ENCODE results near the gene WDR18.

The WDR18 gene

DNA sequence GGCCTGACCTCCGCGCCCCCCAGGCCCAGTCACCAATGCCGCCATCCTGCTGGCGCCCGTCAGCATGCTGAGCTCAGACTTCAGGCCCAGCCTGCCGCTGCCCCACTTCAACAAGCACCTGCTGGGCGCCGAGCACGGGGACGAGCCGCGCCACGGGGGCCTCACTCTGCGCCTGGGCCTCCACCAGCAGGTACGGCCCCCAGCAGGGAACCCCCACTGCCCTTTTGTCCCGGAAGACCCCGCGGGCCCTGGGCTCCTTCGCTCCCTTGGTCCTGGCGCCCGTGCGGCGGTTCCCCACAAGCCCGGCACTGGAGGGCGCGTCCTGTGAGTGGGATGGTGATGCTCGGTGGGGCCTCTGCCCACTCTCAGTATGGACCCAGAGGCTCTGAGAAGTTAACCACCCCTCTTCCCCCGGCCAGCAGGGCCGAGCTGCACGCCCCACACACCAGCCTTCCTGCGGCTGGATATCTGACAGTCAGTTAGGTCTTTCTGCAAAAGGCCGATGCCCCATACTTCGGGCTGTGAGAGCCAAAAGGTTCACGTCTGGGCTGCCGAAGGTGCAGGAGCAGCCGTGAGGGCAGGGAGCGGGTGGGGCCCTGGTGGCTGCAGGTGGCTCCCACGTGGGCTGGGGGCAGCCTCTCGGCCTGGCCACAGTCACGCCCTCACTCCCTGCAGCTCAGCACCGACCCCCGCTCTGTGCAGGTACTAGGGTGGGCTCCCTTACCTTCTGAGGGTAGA lies 8.0 kb downstream of the WDR18 start:
- ATAC-seq (no peak), DNase-seq (no peak)
- peak overlapping the region in 1 of 2 donors; percentile 63 for H3K27ac Mint-ChIP-seq
- peaks cover 30% of the 10 kb centered on the region for H3K4me1 Mint-ChIP-seq
- H3K9me3 Mint-ChIP-seq, result no peaks in the 10 kb centered on the region
- no peak overlapping the region for H3K4me3 Mint-ChIP-seq
- H3K27me3 Mint-ChIP-seq, result peaks cover 5% of the 10 kb centered on the region

DNA sequence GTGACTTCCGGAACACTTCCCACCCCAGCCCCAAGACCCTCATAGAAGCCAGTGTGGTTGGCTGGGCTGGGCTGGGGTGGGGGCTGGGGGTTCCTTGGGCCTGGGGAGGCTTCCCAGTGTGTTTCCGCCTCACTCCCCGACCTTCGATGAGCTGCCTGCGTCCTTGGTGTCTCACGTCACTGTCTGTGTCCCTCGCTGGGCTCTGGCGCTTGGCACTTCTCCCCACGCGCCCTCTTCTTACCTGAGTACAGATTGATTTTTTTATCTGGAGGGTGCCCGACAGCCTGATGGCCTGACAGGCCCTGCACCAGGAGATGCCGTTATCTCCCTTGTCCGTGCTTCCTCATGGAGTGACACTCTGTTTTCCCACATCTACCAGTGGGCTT lies 8.5 kb downstream of the WDR18 start:
- no peak overlapping the region for H3K4me3 Mint-ChIP-seq
- H3K4me1 Mint-ChIP-seq, result peaks cover 30% of the 10 kb centered on the region
- DNase-seq (no peak), ATAC-seq (no peak)
- peaks cover 7% of the 10 kb centered on the region for H3K27me3 Mint-ChIP-seq
- no peaks in the 10 kb centered on the region for H3K9me3 Mint-ChIP-seq
- H3K27ac Mint-ChIP-seq, result no peak overlapping the region

DNA sequence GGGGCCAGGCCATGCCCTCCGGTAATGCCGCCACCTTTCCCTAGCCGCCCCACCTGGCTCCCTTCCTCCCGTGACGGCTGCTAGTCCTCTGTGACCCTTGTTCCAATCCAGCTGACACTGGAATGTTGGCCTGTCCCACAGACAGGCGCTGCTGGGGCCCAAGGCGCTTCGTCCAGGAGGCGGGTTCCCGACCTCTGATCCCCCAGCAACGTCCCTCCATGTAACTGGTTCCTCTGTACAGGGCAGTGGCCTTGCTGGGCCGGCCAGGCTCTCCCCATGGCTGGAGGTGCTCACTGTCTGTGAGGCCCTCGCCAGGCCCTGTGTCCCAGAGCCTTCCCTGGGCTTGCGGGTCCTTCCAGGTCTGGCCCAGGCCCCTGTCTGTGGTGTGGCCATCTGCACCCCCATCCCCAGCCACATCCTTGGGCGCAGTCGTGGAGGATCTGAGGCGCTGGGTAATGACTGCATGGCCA lies 9.3 kb downstream of the WDR18 start:
- H3K4me1 Mint-ChIP-seq, result peaks cover 24% of the 10 kb centered on the region
- ATAC-seq (no peak), DNase-seq (no peak)
- H3K4me3 Mint-ChIP-seq, result no peak overlapping the region
- H3K27me3 Mint-ChIP-seq, result peaks cover 14% of the 10 kb centered on the region
- H3K27ac Mint-ChIP-seq, result no peak overlapping the region
- no peaks in the 10 kb centered on the region for H3K9me3 Mint-ChIP-seq

GRCh38 chr19:993831-994393 lies 9.8 kb downstream of the WDR18 start:
- ATAC-seq (no peak), DNase-seq (no peak)
- H3K27ac Mint-ChIP-seq, result no peak overlapping the region
- peaks cover 21% of the 10 kb centered on the region for H3K4me1 Mint-ChIP-seq
- peaks cover 19% of the 10 kb centered on the region for H3K27me3 Mint-ChIP-seq
- no peak overlapping the region for H3K4me3 Mint-ChIP-seq
- no peaks in the 10 kb centered on the region for H3K9me3 Mint-ChIP-seq

DNA sequence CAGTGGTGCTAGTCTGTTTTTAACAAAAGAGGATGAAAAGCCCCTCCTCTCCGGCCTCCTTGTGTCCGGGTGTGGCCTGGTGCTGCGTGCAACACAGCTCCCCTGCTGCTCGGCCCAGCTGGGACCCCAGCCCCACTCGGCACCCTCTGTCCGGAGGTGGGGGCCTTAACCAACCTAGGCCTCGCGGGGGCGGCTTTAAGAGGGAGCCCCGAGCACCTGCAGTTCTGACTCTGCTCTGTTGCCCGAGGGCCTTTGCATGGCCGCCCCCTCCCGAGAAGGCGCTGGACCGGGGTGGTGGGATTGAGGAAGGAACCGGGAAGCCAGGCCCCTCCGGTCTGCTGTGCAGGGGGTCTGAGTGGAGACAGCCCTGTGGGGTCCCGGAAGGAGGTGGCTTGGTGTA lies 10.4 kb downstream of the WDR18 start:
- Mint-ChIP-seq H3K4me3 (no peak overlapping the region), H3K27me3 (peaks cover 25% of the 10 kb centered on the region), H3K27ac (peak overlapping the region in 1 of 2 donors; percentile 63), H3K4me1 (peaks cover 23% of the 10 kb centered on the region), H3K9me3 (no peaks in the 10 kb centered on the region)
- DNase-seq (no peak), ATAC-seq (no peak)

GRCh38 chr19:995051-995827 lies 11.1 kb downstream of the WDR18 start:
- no peak for ATAC-seq
- Mint-ChIP-seq H3K9me3 (no peaks in the 10 kb centered on the region), H3K4me3 (no peak overlapping the region), H3K27ac (no peak overlapping the region), H3K4me1 (peaks cover 23% of the 10 kb centered on the region), H3K27me3 (peaks cover 30% of the 10 kb centered on the region)
- no peak for DNase-seq

DNA sequence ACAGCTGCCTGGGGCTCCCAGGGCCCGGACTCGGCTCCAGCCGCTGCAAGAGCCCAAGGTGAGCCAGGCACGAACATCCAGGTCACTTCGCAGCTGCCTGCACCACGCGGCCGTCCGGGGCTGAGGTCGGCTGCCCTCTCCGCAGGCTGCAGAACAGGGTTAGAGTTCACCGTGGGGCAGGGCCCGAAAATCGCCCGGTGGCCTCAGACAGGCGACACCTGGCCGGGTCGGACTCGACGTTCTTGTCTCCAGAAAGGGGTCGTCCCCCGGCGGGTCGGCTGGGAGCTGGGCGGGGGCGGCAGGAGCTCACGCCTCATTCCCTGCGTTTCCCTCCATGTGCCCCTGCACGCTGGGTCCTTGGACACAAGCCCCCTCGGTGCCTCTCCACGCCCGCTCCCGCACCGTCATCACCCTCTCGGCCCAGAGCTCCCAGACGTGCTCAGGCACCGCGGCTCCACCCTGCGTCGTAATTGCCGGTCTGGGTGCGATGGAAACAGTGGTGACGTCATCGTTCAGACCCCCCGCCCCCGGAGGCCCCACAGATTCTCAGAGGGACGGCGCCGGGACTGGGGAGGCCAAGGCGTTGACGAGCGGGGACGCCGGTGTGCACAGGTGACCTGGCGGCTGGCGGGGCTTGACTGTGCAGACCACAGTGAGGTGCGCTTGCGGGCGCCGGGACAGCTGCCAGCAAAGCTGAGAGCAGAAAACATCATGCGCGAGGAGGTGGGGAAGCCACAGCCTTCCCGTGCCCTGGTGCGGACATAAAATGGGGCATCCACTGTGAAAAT lies 12.1 kb downstream of the WDR18 start:
- H3K27ac Mint-ChIP-seq, result peak overlapping the region in 1 of 2 donors; percentile 91
- H3K4me3 Mint-ChIP-seq, result peak overlapping the region; percentile 50 to 85
- peak; percentile 61 for ATAC-seq
- peak; percentile 58 to 71 for DNase-seq
- peaks cover 36% of the 10 kb centered on the region for H3K27me3 Mint-ChIP-seq
- peaks cover 28% of the 10 kb centered on the region for H3K4me1 Mint-ChIP-seq
- no peaks in the 10 kb centered on the region for H3K9me3 Mint-ChIP-seq

DNA sequence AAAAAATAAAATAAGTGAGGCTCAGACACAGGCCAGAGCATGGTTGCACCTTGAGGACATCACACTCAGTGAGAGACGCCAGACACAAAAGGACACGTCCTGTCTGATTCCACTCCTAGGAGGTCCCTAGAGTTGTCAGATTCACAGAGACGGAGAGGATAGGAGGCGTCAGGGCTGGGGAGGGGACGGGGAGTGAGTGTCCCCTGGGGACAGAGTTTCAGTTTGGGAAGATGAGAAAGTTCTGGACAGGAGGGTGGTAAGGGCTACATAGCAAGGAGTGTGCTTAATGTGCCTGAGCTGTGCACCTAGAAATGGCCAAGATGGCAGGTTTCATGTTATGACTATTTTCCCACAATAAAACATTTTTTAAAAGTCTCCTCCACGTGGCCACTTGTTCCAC lies 13.9 kb downstream of the WDR18 start:
- Mint-ChIP-seq H3K4me1 (peaks cover 30% of the 10 kb centered on the region), H3K27ac (no peak overlapping the region), H3K4me3 (no peak overlapping the region), H3K27me3 (peaks cover 48% of the 10 kb centered on the region), H3K9me3 (no peaks in the 10 kb centered on the region)
- ATAC-seq (no peak), DNase-seq (no peak)

DNA sequence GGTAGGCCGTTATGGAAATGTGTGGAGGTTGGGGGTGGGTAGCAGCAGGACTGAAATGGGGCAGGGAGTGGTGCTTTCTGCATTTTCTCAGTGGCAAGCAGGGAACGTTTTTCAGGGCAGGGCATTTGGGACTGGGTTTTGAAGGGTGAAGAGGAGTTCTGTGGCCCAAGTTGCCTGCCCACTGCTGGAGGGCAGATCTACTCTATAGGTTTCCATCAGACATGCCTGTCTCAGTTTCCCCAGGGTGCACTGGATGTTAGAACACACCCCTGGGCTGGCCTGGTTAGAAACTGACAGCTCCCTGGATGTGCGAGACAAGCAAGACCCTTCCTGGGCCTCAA lies 15.2 kb downstream of the WDR18 start:
- peaks cover 30% of the 10 kb centered on the region for H3K4me1 Mint-ChIP-seq
- no peaks in the 10 kb centered on the region for H3K9me3 Mint-ChIP-seq
- ATAC-seq, result no peak

GRCh38 chr19:1000095-1000494 lies 15.9 kb downstream of the WDR18 start, which contains the start of gene GRIN3B:
GRIN3B (plus strand) TSS chr19:1000419; CDS start chr19:1000438, 19 bp downstream.
- peak; percentile 61 to 65 for DNase-seq
- no peaks in the 10 kb centered on the region for H3K9me3 Mint-ChIP-seq

More for the DNA sequence above, 15.2 kb downstream of the WDR18 start:
- no peak for DNase-seq
- Mint-ChIP-seq H3K4me3 (peak overlapping the region in 1 of 2 donors; percentile 17), H3K27me3 (peaks cover 48% of the 10 kb centered on the region), H3K27ac (no peak overlapping the region)

DNA sequence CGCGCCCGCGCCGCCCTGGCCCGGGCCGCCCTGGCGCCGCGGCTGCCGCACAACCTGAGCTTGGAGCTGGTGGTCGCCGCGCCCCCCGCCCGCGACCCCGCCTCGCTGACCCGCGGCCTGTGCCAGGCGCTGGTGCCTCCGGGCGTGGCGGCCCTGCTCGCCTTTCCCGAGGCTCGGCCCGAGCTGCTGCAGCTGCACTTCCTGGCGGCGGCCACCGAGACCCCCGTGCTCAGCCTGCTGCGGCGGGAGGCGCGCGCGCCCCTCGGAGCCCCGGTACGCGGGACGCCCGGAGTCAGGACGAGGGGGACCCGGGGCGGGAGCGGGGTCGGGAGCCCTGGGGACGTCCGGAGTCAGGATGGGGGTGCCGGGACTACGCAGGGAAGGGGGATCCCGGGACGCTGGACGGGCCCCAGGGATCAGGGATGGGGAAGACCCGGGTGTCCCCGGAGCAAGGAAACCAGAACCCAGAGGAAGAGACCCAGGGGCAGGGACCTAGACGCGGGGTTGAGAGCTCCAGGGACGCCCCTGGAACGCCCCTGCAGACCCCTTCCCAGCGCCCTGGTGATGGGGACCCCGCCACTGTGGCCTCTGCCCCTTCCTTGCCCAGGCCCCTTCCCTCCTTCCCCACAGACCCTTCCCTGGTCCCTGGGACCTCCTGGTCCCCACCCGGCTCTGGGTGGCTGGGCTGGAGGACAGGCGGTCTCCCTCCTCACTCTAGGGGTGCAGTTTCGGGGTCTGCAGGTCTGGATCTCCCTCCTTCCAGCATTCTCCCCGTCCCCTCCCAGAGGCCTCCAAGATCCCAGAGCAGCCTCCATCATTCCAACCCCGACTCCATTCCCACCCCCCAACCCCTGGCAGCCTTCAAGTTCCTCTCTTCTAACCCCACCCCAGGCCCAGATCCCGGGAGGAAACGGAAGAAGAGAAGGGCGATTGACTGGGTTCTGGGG lies 16.7 kb downstream of the WDR18 start:
- peaks cover 26% of the 10 kb centered on the region for H3K4me1 Mint-ChIP-seq
- no peak for ATAC-seq
- peak overlapping the region; percentile 39 to 53 for H3K4me3 Mint-ChIP-seq
- H3K27ac Mint-ChIP-seq, result peak overlapping the region in 1 of 2 donors; percentile 74
- no peaks in the 10 kb centered on the region for H3K9me3 Mint-ChIP-seq
- peaks cover 48% of the 10 kb centered on the region for H3K27me3 Mint-ChIP-seq
- no peak for DNase-seq

More at GRCh38 chr19:1000095-1000494, 15.9 kb downstream of the WDR18 start, which contains the start of gene GRIN3B:
- Mint-ChIP-seq H3K4me1 (peaks cover 30% of the 10 kb centered on the region), H3K4me3 (peak within 1 kb of the TSS; percentile 39 to 53), H3K27me3 (peaks cover 48% of the 10 kb centered on the region), H3K27ac (peak within 1 kb of the TSS in 1 of 2 donors; percentile 74)
- ATAC-seq, result peak; percentile 53

- Mint-ChIP-seq H3K27ac (no peak overlapping the region), H3K4me3 (peak overlapping the region in 1 of 2 donors; percentile 53), H3K4me1 (peaks cover 18% of the 10 kb centered on the region), H3K9me3 (no peaks in the 10 kb centered on the region), H3K27me3 (peaks cover 43% of the 10 kb centered on the region)
- peak; percentile 70 to 74 for DNase-seq
- peak; percentile 60 for ATAC-seq
Measured at GRCh38 chr19:1001538-1002166, 17.5 kb downstream of the WDR18 start.

- peaks cover 42% of the 10 kb centered on the region for H3K27me3 Mint-ChIP-seq
- no peak overlapping the region for H3K4me3 Mint-ChIP-seq
- DNase-seq (no peak), ATAC-seq (no peak)
- H3K27ac Mint-ChIP-seq, result no peak overlapping the region
- peaks cover 14% of the 10 kb centered on the region for H3K4me1 Mint-ChIP-seq
- no peaks in the 10 kb centered on the region for H3K9me3 Mint-ChIP-seq
Measured at GRCh38 chr19:1002600-1002999, 18.5 kb downstream of the WDR18 start.

DNA sequence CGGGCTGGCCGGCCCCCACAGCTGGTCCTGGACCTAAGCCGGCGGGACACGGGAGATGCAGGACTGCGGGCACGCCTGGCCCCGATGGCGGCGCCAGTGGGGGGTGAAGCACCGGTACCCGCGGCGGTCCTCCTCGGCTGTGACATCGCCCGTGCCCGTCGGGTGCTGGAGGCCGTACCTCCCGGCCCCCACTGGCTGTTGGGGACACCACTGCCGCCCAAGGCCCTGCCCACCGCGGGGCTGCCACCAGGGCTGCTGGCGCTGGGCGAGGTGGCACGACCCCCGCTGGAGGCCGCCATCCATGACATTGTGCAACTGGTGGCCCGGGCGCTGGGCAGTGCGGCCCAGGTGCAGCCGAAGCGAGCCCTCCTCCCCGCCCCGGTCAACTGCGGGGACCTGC lies 19.1 kb downstream of the WDR18 start:
- ATAC-seq (no peak), DNase-seq (no peak)
- Mint-ChIP-seq H3K27me3 (peaks cover 35% of the 10 kb centered on the region), H3K4me1 (peaks cover 14% of the 10 kb centered on the region), H3K27ac (no peak overlapping the region), H3K9me3 (no peaks in the 10 kb centered on the region), H3K4me3 (no peak overlapping the region)
